HG03039 (cell line): ENCODE results near the gene RABEP1.
"Not testable (repeated sequence)": the region's sequence is repeated elsewhere in the genome, so short reads cannot be mapped to it uniquely, and the experiment has no call there.

ENCODE experiments used
- ATAC-seq: cut with Tn5 transposase; IDR thresholded peaks from one replicate; pipeline ENCODE4 v1.9.1; 2021; ENCODE audit warnings: mild to moderate bottlenecking, moderate library complexity; ENCODE audit not compliant: unreplicated experiment

Gene RABEP1

DNA sequence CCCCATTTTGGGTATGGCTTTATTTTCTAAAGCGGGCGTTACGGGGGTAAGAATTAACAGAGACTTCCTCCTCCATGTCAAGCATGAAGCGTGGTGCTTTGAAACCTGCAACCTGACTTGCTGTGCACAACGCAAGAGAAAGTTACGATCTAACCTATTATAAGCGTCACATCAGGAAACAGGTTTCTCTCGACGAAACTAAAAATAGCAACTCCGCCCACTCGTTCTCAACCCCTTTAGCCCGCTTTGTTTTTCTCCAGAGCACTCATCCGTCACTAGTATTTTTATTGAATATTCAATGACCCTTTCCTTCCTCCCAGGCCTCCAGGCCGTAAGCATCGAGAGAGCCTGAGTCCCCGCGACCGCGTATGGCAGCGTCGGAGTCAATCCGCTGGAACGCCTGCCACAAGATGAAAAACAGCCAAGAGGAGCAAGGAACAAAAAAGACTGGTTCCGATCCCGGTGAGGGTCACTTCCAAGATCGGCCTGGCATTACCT lies 136.8 kb downstream of the RABEP1 start:
- ATAC-seq = peak; percentile 25

GRCh38 chr17:5419356-5419958 lies 137.4 kb downstream of the RABEP1 start, which contains the start of gene NUP88:
TSS of gene NUP88 (minus strand) at chr17:5419662. CDS start at chr17:5419650, 12 bp downstream.
- ATAC-seq = peak; percentile 84

GRCh38 chr17:5419959-5420653 lies 138.0 kb downstream of the RABEP1 start, which contains the start of gene RPAIN:
TSS of gene RPAIN (plus strand) at chr17:5420182. CDS start at chr17:5420211, 29 bp downstream.
- ATAC-seq = peak; percentile 44

GRCh38 chr17:5422505-5422904 lies 140.4 kb downstream of the RABEP1 start:
- no peak for ATAC-seq

DNA sequence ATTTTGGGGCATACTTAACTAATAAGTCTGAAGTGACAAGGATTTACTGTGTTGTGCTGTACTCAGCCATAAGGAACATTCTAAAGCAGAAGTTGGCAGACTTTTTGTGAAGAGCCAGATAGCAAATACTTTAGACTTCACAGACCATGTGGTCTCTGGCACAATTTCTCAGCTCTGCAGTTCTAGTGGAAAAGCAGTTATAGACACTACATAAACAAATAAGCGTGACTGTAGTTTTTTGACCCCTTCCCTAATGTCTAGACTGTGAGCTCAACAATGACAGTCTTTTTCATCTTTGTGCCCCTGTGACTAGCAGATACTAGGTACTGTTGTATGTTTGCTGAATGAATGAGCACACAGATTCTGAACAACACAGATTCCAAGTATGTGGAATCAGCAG lies 142.8 kb downstream of the RABEP1 start:
- no peak for ATAC-seq

DNA sequence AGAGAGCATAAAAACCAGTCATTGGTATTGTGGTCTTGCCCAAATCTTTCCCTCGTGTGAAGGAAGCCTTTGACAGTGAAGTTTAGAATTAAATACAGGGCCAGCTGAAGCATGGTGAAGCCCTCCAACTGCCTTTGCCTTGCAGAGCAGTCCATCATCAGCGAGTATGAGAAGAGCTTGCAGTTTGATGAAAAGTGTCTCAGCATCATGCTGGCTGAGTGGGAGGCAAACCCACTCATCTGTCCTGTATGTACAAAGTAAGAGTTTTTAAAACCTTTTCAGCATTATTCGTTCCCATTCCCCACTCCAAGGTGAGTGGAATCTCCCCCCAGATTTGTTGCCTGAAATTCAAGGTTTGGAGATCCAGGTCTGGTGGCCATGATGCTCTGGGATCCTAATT lies 143.7 kb downstream of the RABEP1 start:
- no peak for ATAC-seq

- no peak for ATAC-seq
These were observed 147.3 kb downstream of the RABEP1 start for GRCh38 chr17:5429191-5429887.

- ATAC-seq = no peak
These were observed 148.4 kb downstream of the RABEP1 start for GRCh38 chr17:5430413-5430999.

DNA sequence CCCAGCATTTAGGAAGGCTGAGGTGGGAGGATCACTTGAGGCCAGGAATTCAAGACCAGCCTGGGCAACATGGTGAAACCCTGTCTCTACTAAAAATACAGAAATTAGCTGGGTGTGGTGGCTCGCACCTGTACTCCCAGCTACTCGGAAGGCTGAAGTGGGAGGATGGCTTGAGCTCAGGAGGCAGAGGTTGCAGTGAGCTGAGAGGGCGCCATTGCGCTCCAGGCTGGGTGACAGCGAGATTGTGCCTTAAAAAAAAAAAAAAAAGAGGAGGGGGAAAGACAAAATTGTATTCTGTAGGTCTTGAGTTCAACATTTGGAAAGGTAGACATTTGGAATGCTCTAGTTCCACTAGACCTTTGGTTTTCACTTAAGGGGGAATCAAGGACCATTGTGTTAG lies 149.2 kb downstream of the RABEP1 start:
- ATAC-seq = not testable (repeated sequence)

GRCh38 chr17:5431949-5432556 lies 150.0 kb downstream of the RABEP1 start:
- no peak for ATAC-seq

DNA sequence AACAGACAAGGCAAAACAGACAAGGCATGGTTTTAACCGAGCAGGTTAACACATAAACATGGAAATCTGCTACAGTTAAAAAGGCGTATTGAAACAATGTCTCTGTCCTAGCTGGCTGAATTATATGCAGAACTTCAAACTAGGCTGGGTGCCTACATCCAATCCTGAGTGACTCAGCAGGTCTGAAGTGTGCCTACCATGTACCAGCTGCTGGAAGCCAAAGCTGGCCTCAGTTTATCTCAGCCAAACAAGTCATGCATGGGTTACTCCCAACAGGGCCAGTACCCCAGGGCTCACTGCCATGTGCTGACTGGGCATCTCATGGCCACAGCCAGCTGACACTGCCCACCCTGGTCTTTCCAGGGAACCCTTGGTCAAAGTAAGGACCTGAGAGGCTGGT lies 152.9 kb downstream of the RABEP1 start:
- no peak for ATAC-seq
